ENCODE data around the gene SMG6. TPM values are rescaled to one million over a fixed set of nuclear protein-coding genes. Genes with fewer than 3 reads are reported as not detected.

Gene SMG6
- total RNA-seq, 1 donor from 2014 or later = 19.4 TPM

- no peak for TF ChIP-seq CTCF (conservative IDR thresholded peaks at IDR 0.05; ENCODE audit: low read depth, low read length)
- no peak for DNase-seq (ENCODE audit: low read depth)
- no peak overlapping the region for H3K4me3 ChIP-seq (ENCODE audit: low read depth, low read length)
Observed at GRCh38 chr17:2187758-2188157, 115.8 kb downstream of the SMG6 start.

- no peak for TF ChIP-seq CTCF (conservative IDR thresholded peaks at IDR 0.05; ENCODE audit: low read depth, low read length)
- no peak overlapping the region for H3K4me3 ChIP-seq (ENCODE audit: low read depth, low read length)
- no peak for DNase-seq (ENCODE audit: low read depth)
Observed at GRCh38 chr17:2186937-2187336, 116.6 kb downstream of the SMG6 start.

- TF ChIP-seq CTCF (conservative IDR thresholded peaks at IDR 0.05; ENCODE audit: low read depth, low read length) = no peak
- H3K4me3 ChIP-seq (ENCODE audit: low read depth, low read length) = no peak overlapping the region
- DNase-seq (ENCODE audit: low read depth) = no peak
Observed at GRCh38 chr17:2184993-2185931, 118.3 kb downstream of the SMG6 start.

- no peak overlapping the region for H3K4me3 ChIP-seq (ENCODE audit: low read depth, low read length)
- DNase-seq (ENCODE audit: low read depth) = no peak
- TF ChIP-seq CTCF (conservative IDR thresholded peaks at IDR 0.05; ENCODE audit: low read depth, low read length) = no peak
Observed at GRCh38 chr17:2183346-2183745, 120.2 kb downstream of the SMG6 start.

GRCh38 chr17:2181897-2182448 lies 121.6 kb downstream of the SMG6 start:
- DNase-seq (ENCODE audit: low read depth) = no peak
- no peak for TF ChIP-seq CTCF (conservative IDR thresholded peaks at IDR 0.05; ENCODE audit: low read depth, low read length)
- no peak overlapping the region for H3K4me3 ChIP-seq (ENCODE audit: low read depth, low read length)

- TF ChIP-seq CTCF (conservative IDR thresholded peaks at IDR 0.05; ENCODE audit: low read depth, low read length) = no peak
- DNase-seq (ENCODE audit: low read depth) = no peak
Observed at GRCh38 chr17:2181206-2181896, 122.2 kb downstream of the SMG6 start.

More at GRCh38 chr17:2181206-2181896, 122.2 kb downstream of the SMG6 start:
- H3K4me3 ChIP-seq (ENCODE audit: low read depth, low read length) = no peak overlapping the region
